Mammary epithelial cell (primary cell): ENCODE data around the gene UTP3.

ENCODE experiments used
- CTCF ChIP-seq, 2 donors: IDR thresholded peaks in 1 of 2; conservative IDR thresholded peaks in 1 of 2; 2 replicates each; pipeline ENCODE4 v1.5.1; 2011 to 2012; ENCODE audit warnings: inconsistent platforms in 2 of 2, low read length in 2 of 2, mild to moderate bottlenecking in 2 of 2, control low read depth in 1 of 2, low read depth in 1 of 2; ENCODE audit not compliant: insufficient read depth in 1 of 2; ENCODE audit errors: extremely low read depth in 1 of 2
- EZH2 ChIP-seq: IDR thresholded peaks from 2 replicates; pipeline ENCODE4 v1.6.1; 2012; ENCODE audit warnings: low read length, inconsistent platforms, borderline replicate concordance

- TF ChIP-seq CTCF (conservative IDR thresholded peaks at IDR 0.05 in 1 of 2, IDR thresholded peaks at IDR 0.05 in 1 of 2; ENCODE audit: extremely low read depth in 1 of 2, insufficient read depth in 1 of 2, low read depth in 1 of 2, low read length in 2 of 2) (no peak), EZH2 (no peak)
Observed at GRCh38 chr4:70680934-70681333, 7.4 kb upstream of the UTP3 start.
